Brain microvascular endothelial cell (primary cell): ENCODE measurements around the gene SGPP1.
"Not testable (repeated sequence)": the region's sequence is repeated elsewhere in the genome, so short reads cannot be mapped to it uniquely, and the experiment has no call there.

Experiments
- DNase-seq: peaks from one replicate; pipeline ENCODE4 v3.0.0-alpha.2; 2020
- H3K27ac ChIP-seq: fragments of 250-450 bp; sonication (Bioruptor Pico); 2 replicates; pipeline ENCODE4 v1.5.1; 2020; ENCODE audit warnings: mild to moderate bottlenecking, moderate library complexity
- H3K27me3 ChIP-seq: fragments of 250-450 bp; sonication (Bioruptor Pico); replicated peaks from 2 replicates; pipeline ENCODE4 v1.5.1; 2020; ENCODE audit warnings: mild to moderate bottlenecking
- H3K36me3 ChIP-seq: fragments of 250-450 bp; sonication (Bioruptor Pico); replicated peaks from 2 replicates; pipeline ENCODE4 v1.5.1; 2020; ENCODE audit warnings: mild to moderate bottlenecking
- H3K4me3 ChIP-seq: 2 replicates; pipeline ENCODE4 v1.5.1; 2011; ENCODE audit warnings: low read depth, mild to moderate bottlenecking, control low read depth, low read length, moderate library complexity
- in situ Hi-C: cut with HindIII; loops from 2 replicates; pipeline ENCODE4 v1.10.0; 2017; ENCODE audit warnings: low sequenced_read_pairs, low pct_ligation_motif_present
- TF ChIP-seq, protein P1 (sequence below): IDR thresholded peaks from 2 replicates; pipeline ENCODE4 v1.5.1; 2011; ENCODE audit warnings: low read depth, mild to moderate bottlenecking, moderate library complexity, low read length, control low read depth, inconsistent platforms; ENCODE audit errors: missing control alignments

SGPP1 gene

DNA sequence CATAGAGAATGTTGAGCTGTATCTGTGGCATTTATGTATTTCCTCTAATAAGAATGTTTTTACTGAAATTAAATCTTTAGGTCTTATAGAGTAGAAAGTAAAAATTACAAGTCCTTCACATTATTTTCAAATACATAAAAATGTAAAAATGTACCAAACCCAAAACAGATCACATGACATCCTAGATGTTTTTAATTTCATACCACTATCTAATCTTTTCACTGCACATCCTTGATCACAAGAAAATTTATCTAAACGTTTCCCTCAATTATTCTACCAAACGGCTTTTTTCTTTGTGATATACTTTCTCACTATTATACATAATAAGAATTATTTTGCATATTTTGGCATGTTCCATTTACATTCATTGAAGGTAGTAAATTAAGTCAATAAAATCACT lies 18.3 kb downstream of the SGPP1 start:
- Histone ChIP-seq H3K27me3 (no peaks in the 10 kb centered on the region), H3K36me3 (no peaks in the 10 kb centered on the region), H3K4me3 (no peak overlapping the region), H3K27ac (no peak overlapping the region)
- TF ChIP-seq, protein P1, sequence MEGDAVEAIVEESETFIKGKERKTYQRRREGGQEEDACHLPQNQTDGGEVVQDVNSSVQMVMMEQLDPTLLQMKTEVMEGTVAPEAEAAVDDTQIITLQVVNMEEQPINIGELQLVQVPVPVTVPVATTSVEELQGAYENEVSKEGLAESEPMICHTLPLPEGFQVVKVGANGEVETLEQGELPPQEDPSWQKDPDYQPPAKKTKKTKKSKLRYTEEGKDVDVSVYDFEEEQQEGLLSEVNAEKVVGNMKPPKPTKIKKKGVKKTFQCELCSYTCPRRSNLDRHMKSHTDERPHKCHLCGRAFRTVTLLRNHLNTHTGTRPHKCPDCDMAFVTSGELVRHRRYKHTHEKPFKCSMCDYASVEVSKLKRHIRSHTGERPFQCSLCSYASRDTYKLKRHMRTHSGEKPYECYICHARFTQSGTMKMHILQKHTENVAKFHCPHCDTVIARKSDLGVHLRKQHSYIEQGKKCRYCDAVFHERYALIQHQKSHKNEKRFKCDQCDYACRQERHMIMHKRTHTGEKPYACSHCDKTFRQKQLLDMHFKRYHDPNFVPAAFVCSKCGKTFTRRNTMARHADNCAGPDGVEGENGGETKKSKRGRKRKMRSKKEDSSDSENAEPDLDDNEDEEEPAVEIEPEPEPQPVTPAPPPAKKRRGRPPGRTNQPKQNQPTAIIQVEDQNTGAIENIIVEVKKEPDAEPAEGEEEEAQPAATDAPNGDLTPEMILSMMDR, result no peak
- in situ Hi-C loops, result no loop called here
- DNase-seq, result no peak

DNA sequence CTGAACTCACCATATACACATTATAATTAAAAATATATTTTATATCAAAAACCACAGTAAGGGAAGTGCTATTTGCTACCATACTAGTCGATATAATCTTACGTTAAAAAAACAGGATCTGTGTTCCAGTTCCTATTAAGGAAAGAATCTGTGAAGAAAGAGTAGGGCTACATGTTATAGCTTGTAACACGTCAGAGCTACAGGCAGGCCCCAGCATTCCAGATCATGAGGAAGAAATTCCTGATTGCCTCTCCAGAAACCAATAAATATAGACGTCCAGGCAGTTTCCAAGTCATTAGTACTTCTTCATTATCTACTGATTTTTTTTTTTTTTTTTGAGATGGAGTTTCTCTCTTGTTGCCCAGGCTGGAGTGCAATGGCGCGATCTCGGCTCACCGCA lies 20.6 kb downstream of the SGPP1 start:
- H3K36me3 ChIP-seq, result no peaks in the 10 kb centered on the region
- in situ Hi-C loops, result no loop called here
- H3K4me3 ChIP-seq, result no peak overlapping the region
- no peak overlapping the region for H3K27ac ChIP-seq
- no peak for DNase-seq
- TF ChIP-seq, protein P1, result no peak
- H3K27me3 ChIP-seq, result no peaks in the 10 kb centered on the region

DNA sequence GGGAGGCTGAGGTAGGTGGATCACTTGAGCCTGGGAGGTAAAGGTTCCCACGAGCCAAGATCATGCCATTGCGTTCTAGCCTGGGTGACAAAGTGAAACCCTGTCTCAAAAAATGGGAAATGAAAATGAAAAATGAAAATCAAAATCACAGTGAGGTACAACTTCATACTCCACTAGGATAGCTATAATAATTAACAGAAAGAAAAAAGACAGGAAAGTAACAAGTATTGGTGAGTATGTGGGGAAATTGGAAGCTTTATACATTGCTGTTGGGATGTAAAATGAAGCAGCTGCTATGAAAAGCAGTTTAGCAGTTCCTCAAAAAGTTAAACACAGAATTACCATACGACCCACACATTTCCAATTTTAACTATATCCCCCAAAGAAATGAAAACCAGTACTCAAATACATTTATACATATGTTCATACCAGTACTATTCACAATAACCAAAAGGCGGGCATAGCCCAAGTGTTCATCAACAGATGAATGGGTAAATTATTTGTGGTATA lies 22.2 kb downstream of the SGPP1 start:
- Histone ChIP-seq H3K4me3 (no peak overlapping the region), H3K36me3 (no peaks in the 10 kb centered on the region), H3K27ac (no peak overlapping the region), H3K27me3 (no peaks in the 10 kb centered on the region)
- TF ChIP-seq, protein P1, result no peak
- in situ Hi-C loops, result no loop called here
- DNase-seq, result no peak

DNA sequence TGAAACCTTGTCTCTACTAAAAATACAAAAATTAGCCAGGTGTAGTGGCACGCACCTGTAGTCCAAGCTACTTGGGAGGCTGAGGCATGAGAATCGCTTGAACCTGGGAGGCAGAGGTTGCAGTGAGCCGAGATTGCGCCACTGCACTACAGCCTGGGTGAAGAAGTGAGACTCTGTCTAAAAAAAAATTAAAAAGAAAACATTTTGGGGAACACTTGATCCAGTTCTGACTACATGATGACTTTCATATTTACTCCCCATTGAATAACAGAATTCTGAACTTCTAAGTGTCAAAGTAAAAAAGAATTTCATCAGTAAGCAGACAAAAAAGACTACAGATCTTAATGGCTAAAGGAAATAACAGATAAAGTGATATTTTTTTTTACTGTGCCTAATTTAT lies 25.3 kb downstream of the SGPP1 start:
- in situ Hi-C loops, H3K27ac ChIP-seq, H3K4me3 ChIP-seq, H3K27me3 ChIP-seq, DNase-seq, H3K36me3 ChIP-seq: not testable (repeated sequence)

DNA sequence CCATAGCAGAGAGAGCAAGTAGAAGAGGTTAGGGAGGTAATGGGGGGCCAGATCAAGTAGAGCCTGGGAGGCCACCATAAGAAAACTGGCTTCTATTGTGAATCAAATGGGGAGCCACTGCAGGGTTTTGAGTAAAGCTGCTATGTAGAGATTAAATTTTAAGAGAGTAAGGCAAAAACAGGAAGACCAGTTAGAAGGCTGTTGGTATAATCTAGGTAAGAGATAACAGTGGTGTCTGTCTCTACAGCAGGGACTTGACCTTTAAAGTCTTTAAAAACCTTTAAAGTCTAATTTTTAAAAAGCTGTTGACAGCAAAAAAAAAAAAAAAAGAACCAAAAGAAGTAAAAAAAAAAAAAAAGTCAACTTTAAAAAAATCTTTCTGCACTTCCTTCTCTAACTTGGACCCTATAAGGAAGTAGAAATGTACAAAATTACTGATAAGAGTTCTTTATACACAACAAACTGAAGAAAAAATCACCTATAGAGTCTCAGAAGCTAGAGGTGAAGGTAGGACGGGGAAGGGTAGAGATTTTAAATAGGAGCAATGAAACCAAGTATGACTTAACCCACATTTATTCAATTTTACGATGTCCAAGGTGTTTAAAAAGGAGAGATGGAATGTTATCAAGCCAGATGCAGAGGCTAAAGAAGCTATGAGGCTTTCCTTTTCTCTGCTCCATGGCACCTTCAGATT lies 26.1 kb downstream of the SGPP1 start:
- Histone ChIP-seq H3K4me3 (no peak overlapping the region), H3K27ac (no peak overlapping the region), H3K36me3 (no peaks in the 10 kb centered on the region), H3K27me3 (no peaks in the 10 kb centered on the region)
- in situ Hi-C loops, result no loop called here
- DNase-seq, result no peak
- TF ChIP-seq, protein P1, result no peak

DNA sequence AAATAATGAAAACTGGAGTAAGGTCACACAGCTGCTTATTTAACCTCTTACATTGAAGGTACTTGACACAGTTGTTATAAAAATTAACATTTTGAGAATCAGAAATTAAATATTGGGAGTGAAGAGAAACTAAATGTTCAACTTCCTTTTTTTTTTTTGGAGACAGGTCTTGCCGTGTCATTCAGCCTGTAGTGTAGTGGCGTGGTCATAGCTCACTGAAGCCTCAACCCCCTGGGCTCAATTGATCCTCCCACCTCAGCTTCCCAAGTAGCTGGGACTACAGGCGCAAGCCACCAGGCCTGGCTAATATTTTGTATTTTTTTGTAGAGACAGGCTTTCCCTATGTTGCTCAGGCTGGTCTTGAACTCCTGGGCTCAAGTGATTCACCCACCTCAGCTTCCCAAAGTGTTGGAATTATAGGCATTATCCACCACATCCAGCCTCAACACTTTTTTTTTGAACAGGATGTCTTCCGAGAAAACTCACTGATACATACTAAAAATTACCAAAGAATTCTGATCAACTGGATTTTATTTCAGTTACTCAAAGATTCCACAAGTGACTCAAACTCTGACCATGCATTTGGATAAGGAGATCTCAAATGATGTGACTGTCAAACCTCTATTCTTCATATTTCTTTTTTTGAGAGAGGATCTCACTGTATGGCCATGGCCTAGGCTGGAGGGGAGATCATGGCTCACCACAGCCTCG lies 35.4 kb downstream of the SGPP1 start:
- TF ChIP-seq, protein P1, result no peak
- Histone ChIP-seq H3K4me3 (no peak overlapping the region), H3K36me3 (no peaks in the 10 kb centered on the region), H3K27ac (no peak overlapping the region), H3K27me3 (no peaks in the 10 kb centered on the region)
- in situ Hi-C loops, result no loop called here
- no peak for DNase-seq
